Measurements from ENCODE around the gene RNF123.

- TF ChIP-seq CTCF (IDR thresholded peaks at IDR 0.05) (no peak), POLR2A (IDR thresholded peaks at IDR 0.05) (no peak), POLR2AphosphoS5 (IDR thresholded peaks at IDR 0.05) (no peak)
Measured at GRCh38 chr3:49662720-49663413, 26.5 kb upstream of the RNF123 start.
